Fibroblast of skin of scalp (primary cell): ENCODE measurements around the gene SCAPER.
A peak's percentile ranks its signal among the peaks of the same experiment; 100 is the strongest.

ENCODE experiments used
- DNase-seq: peaks from one replicate; pipeline ENCODE4 v3.0.0-alpha.2; 2013

Gene SCAPER

DNA sequence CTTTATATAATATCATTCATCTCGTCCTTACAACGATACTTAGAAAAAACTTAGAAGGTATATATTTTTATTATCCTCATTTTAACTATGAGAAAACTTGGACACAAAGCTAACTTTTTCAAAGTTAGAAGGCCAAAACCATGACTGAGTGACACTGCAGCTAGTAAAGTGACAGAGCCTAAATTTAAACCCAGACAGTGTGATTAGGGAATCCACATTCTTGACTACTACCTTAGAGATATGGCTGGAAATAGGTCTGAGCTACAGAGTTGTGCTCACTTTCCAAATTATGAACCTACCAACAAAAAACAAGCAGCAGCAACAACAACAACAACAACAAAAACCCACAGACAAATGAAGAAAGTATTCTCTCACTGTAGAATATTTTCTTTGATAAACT lies 236.2 kb downstream of the SCAPER start:
- DNase-seq, result no peak

- DNase-seq, result no peak
These were observed 237.0 kb downstream of the SCAPER start for GRCh38 chr15:76667943-76668715.

DNA sequence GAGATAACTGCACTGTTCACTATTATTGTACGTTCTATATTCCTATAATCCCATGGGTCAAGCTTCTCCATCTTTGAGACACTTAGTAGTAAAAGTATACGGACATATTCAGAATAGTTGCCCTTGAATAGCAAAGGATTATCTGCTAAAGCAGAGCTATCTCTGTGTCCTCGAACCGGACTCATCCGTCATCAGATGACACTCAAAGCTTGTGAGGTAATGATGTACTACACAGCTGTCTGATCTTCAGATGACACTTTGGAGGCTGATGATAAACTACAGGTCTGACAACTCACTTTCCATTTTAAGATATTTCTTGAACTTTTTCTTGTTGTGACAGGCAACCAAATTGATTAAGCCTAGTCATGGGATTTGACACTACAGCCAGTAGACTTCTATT lies 240.2 kb downstream of the SCAPER start:
- DNase-seq, result no peak

DNA sequence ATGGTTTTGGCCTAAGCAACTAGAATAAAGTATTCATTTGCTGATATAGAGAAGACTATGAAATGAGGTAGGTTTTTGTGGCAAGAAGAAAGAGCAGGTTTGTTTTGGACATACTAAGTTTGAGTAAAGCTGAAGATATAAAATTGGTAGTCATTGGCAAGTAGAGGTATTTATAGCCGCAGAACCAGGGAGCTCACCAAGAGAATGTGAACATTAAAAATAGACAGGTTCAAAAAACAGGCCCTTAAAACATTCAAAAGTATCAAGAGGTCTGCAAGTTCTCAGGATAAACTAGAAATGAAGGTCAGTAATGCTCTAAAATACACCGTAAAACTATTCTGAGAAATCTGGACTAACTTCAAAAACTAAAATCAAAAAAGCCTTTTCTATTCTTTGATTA lies 240.7 kb downstream of the SCAPER start:
- DNase-seq, result no peak

- no peak for DNase-seq
These were observed 241.6 kb downstream of the SCAPER start for GRCh38 chr15:76663529-76663928.

DNA sequence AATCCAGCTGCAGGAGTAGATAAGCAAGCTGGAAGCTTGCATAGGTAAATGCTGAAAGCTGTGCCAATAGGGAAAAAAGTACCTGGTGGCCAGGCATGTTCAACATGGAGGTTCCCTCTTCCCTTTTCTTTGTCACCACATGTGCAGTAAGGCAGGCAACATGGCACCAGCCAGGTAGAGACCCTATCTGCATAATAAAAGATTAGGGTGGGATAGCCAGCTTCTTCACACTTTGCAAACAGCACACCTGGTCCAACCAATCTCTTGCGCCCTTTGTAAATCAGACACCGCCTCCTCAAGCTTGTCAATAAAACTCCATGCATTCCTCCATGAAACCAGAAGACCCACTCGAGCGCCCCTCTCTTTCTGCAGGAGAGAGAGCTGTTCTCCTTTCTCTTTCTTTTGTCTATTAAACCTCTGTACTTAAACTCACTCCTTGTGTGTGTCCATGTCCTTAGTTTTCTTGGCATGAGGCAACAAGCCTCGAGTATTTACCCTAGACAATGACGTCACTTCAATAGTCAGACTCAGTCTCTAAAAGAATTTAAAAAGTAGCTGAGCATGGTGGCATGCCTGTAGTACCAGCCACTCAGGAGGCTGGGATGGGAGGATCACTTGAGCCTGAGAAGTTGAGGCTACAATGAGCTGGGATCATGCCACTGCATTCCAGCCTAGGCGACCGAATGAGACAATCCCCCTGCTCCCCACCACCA lies 256.3 kb downstream of the SCAPER start:
- no peak for DNase-seq

DNA sequence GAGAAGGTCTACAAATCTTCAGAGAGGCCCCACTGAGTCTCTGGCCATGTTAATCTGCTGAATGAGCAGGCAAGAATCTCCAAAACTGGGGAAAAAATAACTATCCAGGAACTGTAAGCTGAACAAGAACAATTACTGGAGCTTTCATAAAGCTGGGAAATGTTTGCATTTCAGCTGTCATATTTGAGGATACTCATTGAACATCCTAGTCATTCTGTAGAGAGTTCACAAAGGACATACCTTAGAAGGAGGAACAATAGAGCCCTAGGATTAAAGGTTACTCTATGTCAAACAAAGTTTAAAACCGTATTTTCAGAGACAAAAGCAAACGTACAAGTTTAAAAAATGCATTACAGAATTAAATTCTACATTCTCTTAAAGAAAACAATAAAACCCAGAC lies 257.5 kb downstream of the SCAPER start:
- DNase-seq, result no peak

DNA sequence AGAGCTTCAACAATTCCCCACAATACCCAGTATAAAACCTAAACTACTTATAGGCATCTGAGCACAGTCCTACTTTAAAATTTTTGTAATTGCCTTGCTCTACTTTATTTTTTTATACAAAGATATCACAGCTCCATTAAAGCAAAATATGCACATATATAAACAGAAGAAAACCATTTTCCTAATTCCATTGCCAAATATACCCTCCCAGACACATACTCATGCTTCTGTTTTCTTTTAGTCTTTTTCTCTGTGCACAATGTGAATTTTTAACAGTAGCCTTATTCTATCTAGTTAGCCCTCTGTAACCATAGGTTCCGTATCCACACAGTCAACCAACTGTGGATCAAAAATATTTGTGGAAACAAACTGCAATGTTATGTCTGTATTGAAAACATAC lies 260.5 kb downstream of the SCAPER start:
- no peak for DNase-seq

GRCh38 chr15:76642671-76643070 lies 262.5 kb downstream of the SCAPER start:
- no peak for DNase-seq

GRCh38 chr15:76637166-76637565 lies 268.0 kb downstream of the SCAPER start:
- no peak for DNase-seq

DNA sequence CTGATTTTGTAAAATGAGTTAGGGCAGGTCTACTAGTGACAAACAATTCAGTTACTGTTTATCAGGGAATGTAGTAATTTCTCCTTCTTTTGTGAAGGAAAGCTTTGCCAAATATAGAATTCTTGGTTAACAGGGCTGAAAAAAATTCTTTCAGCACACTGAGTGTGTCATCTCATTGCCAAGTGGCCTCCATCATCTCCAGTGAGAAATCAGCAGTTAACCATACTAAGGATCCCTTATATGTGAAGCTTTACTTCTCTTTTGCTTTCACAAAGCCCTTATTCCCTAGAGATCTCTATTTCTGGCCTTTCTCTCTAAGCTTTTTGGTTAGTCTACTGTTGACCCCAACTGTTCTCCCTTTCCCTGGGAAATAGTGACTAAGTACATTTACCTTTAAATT lies 269.1 kb downstream of the SCAPER start:
- peak; percentile 27 for DNase-seq

DNA sequence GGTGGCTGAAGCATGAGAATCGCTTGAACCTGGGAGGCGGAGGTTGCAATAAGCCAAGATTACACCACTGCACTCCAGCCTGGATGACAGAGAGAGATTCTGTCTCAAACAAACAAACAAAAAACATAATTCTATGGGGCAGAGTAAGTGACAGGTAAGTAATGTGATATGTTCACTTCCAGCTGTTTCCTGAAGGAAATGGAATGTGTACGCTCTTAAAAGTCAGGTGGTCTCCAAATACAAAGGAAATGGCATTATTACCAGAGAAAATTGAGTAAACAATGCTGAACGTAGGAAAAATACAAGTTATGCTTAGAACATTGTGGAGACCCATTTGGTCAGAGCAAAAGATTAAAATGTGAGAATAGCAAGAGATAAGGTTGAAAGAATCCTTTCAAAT lies 278.5 kb downstream of the SCAPER start:
- no peak for DNase-seq

DNA sequence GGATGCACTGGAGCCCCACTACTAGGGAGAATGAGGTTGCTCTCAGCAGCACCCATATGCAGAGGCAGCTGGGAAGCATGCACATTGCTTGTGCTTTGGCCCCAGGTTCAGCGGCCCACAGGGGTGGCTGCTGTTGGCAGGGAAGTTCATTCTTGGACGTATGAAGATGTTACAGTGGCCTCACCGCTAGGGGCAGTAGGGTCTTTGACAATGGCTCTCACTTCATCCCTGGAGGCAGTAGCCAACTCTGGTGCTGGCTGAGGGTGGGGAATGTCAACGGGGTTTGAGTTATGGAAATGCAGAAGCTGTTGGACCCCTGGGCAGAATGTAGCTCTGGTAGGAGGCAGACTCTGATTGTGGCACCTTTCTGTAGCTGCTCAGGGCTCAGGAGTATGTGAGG lies 279.9 kb downstream of the SCAPER start:
- DNase-seq, result no peak

GRCh38 chr15:76614725-76615124 lies 290.4 kb downstream of the SCAPER start:
- no peak for DNase-seq

DNA sequence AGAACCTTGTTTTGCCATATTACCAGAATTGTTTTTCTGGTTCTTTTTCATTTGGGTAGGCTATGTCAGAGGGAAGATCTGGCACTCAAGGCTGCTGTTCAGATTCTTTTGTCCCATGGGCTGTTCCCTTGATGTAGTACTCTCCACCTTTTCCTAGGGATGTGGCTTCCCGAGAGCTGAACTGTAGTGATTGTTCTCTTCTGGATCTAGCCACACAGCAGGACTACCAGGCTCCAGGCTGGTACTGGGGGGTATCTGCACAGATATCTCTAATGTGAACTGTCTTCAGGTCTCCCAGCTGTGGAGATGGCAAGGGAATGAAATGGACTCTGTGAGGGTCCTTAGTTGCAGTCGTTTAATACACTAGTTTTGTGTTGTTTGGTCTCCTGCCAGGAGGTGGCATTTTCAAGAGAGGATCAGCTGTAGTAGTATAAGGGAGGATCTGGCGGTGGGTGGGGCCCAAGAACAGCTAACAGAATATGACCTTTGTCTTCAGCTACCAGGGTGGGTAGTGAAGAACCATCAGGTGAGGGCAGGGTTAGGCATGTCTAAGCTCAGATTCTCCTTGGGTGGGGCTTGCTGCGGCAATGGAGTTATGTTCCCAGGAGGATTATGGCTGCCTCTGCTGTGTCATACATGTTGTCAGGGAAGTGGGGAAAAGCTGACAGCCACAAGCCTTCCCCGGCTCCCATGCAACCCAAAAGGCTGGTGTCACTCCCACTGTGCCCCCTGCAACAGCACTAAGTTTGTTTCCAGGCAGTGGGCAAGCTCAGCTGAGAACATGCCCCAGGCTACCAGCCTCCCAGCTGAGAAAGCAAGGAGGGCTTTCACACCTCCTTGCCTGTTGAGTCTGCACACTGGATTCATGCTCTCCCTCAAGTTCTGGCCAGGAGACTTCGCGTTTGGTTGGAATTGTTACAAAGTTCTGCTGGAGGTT lies 316.1 kb downstream of the SCAPER start:
- no peak for DNase-seq

- DNase-seq, result no peak
These were observed 319.6 kb downstream of the SCAPER start for GRCh38 chr15:76585576-76585897.

DNA sequence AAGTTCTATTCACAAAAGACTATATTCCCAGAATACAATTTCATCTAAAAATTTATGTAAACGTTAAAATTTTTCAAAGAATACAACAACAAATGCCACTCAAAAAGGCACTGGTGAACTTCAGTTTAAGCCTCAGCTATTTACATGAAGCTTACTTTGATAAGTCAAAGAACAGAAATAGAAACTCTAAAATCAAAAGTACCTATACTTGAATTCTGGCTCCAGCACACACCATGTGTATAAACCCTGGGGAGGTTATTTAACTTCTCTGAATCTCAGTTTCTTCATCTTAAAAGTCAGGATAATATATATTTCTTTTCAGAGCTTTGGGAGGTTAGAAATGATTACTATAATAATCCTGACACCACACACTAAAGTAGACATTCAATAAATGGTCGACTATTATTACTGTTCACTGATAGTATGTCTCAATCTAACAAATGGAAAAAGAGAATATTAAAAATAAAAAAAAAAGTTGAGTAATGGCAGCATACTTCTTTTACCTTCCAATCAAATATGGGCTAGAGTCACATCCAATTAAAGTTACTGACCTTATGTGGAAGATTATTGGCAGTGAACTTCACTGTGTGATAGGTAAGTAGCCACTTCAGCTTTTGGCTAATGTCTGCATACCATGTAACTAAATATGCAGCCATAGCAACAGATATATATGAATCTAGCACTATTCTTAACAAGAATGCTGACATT lies 320.1 kb downstream of the SCAPER start:
- no peak for DNase-seq

DNA sequence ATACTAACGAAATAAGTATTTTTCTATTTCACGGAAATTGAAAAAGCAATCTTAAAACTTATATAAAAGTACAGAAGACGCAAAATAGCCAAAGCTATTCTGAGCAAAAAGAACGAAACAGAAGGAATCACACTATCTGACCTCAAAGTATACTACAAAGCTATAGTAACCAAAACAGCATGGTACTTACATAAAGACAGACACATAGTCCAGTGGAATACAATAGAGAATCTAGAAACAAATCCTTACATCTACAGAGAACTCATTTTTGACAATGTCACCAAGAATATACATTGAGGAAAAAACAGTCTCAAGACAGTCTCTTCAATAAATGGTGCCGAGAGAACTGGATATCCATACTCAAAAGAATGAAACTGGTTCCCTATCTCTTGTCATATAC lies 322.6 kb downstream of the SCAPER start:
- no peak for DNase-seq

- DNase-seq, result no peak
These were observed 327.1 kb downstream of the SCAPER start for GRCh38 chr15:76577879-76578512.

DNA sequence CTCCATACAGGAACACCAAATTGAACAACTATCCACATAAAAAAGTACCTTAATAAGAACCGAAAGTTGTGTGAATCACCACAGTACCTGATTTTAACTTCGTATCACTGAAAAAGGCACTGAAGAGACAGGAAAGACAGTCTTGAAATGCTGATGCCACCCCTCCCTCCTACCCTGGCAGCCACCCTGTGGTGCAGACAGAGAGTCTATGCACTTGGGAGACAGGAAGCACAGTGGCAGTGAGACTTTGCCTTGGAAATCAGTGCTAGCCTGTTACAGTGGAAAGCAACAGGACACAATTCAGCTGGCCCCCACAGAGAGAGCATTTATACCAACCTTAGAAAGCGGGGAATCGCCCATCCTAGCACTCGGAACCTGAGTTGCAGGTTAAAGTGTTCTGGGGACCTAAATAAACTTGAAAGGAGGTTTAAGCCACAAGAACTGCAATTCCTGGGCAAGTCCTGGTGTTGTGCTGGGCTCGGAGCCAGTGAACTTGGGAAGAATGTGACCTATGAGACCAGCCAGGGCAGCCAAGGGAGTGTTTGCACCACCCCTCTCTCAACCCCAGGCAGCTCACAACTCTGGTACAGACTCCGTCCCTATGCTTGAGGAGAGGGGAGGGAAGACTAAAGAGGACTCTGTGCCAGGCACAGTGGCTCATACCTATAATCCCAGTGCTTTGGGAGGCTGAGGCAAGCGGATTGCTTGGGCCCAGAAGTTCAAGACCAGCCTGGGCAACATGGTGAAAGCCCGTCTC lies 328.4 kb downstream of the SCAPER start:
- peak; percentile 40 for DNase-seq

GRCh38 chr15:76575679-76576078 lies 329.5 kb downstream of the SCAPER start:
- no peak for DNase-seq
